Astrocyte (in vitro differentiated cells and primary cell): ENCODE measurements around the gene ZMIZ1. TPM values are rescaled to one million over a fixed set of nuclear protein-coding genes. Genes with fewer than 3 reads are reported as not detected.

Experiments
- DNase-seq: peaks from one replicate; pipeline ENCODE4 v3.0.0-alpha.2; 2010; ENCODE audit warnings: low read depth
- FAIRE-seq: peaks from 2 replicates; lab custom pipeline; 2011; peaks lifted over from hg19 to GRCh38; lab: Jason Lieb, UNC
- H2AFZ ChIP-seq: 2 replicates; pipeline ENCODE4 v1.6.0; 2012; ENCODE audit warnings: low read depth, low read length, inconsistent platforms
- H3K27ac ChIP-seq: 2 replicates; pipeline ENCODE4 v1.5.1; 2011; ENCODE audit warnings: low read depth, low read length, inconsistent platforms
- H3K27me3 ChIP-seq: 2 replicates; pipeline ENCODE4 v1.6.0; 2011; ENCODE audit warnings: low read length, inconsistent platforms; ENCODE audit not compliant: insufficient read depth
- H3K36me3 ChIP-seq: 2 replicates; pipeline ENCODE4 v1.5.1; 2011; ENCODE audit warnings: low read length, inconsistent platforms; ENCODE audit not compliant: insufficient read depth
- H3K4me1 ChIP-seq: 2 replicates; pipeline ENCODE4 v1.5.1; 2011; ENCODE audit warnings: low read length, inconsistent platforms; ENCODE audit not compliant: insufficient read depth
- H3K4me2 ChIP-seq: 2 replicates; pipeline ENCODE4 v1.6.0; 2012; ENCODE audit warnings: low read length, inconsistent platforms
- H3K4me3 ChIP-seq: 2 replicates; pipeline ENCODE4 v1.5.1; 2011; ENCODE audit warnings: low read depth, mild to moderate bottlenecking, low read length, inconsistent platforms; ENCODE audit not compliant: insufficient read depth
- H3K79me2 ChIP-seq: 2 replicates; pipeline ENCODE4 v1.6.0; 2012; ENCODE audit warnings: mild to moderate bottlenecking, low read length, inconsistent platforms; ENCODE audit not compliant: insufficient read depth
- H3K9ac ChIP-seq: 2 replicates; pipeline ENCODE4 v1.6.0; 2012; ENCODE audit warnings: mild to moderate bottlenecking, low read length, inconsistent platforms
- H3K9me3 ChIP-seq: 2 replicates; pipeline ENCODE4 v1.5.1; 2012; ENCODE audit warnings: low read depth, mild to moderate bottlenecking, low read length, inconsistent platforms; ENCODE audit not compliant: insufficient read depth
- H4K20me1 ChIP-seq: 2 replicates; pipeline ENCODE4 v1.6.0; 2012; ENCODE audit warnings: low read length, inconsistent platforms; ENCODE audit not compliant: insufficient read depth
- H3K27ac Mint-ChIP-seq: one replicate; pipeline ENCODE4 v1.8.0; 2021; ENCODE audit warnings: mild to moderate bottlenecking, mixed read lengths; ENCODE audit not compliant: unreplicated experiment
- H3K27me3 Mint-ChIP-seq: one replicate; pipeline ENCODE4 v1.8.0; 2021; ENCODE audit warnings: low read depth, mixed read lengths; ENCODE audit not compliant: unreplicated experiment
- H3K36me3 Mint-ChIP-seq: one replicate; pipeline ENCODE4 v1.8.0; 2021; ENCODE audit warnings: low read depth, mixed read lengths; ENCODE audit not compliant: unreplicated experiment
- H3K4me1 Mint-ChIP-seq: one replicate; pipeline ENCODE4 v1.8.0; 2021; ENCODE audit warnings: low read depth, mixed read lengths; ENCODE audit not compliant: unreplicated experiment
- H3K4me3 Mint-ChIP-seq: one replicate; pipeline ENCODE4 v1.8.0; 2021; ENCODE audit warnings: mild to moderate bottlenecking, moderate library complexity, mixed read lengths; ENCODE audit not compliant: unreplicated experiment
- H3K9me3 Mint-ChIP-seq: one replicate; pipeline ENCODE4 v1.8.0; 2021; ENCODE audit warnings: mild to moderate bottlenecking, mixed read lengths; ENCODE audit not compliant: unreplicated experiment
- CTCF ChIP-seq: IDR thresholded peaks from 2 replicates; pipeline ENCODE4 v1.5.1; 2011; ENCODE audit warnings: low read depth, mild to moderate bottlenecking, inconsistent platforms, low read length, moderate library complexity; ENCODE audit not compliant: insufficient read depth
- EZH2 ChIP-seq: IDR thresholded peaks from 2 replicates; pipeline ENCODE4 v1.6.1; 2012; ENCODE audit warnings: mild to moderate bottlenecking, low read length, inconsistent platforms; ENCODE audit not compliant: insufficient read depth
- total RNA-seq: library from RNA; stranded (reverse); gene quantifications from 2 replicates; pipeline ENCODE4 v1.2.1, GENCODE V29; 2021

Gene ZMIZ1
- total RNA-seq, 1 donor from 2014 or later: 45.5 TPM

GRCh38 chr10:79116801-79117723 lies 48.3 kb downstream of the ZMIZ1 start:
- Histone ChIP-seq H3K27ac (no peak overlapping the region), H3K4me1 (peaks cover 36% of the 10 kb centered on the region)
- peaks cover 44% of the 10 kb centered on the region for H3K4me1 Mint-ChIP-seq

GRCh38 chr10:79118286-79119202 lies 49.8 kb downstream of the ZMIZ1 start:
- FAIRE-seq (no peak), DNase-seq (no peak)
- no peaks in the 10 kb centered on the region for H3K27me3 ChIP-seq
- H4K20me1 ChIP-seq: peaks cover 100% of the 10 kb centered on the region
- H3K4me3 ChIP-seq: no peak overlapping the region
- Mint-ChIP-seq H3K4me1 (peaks cover 39% of the 10 kb centered on the region), H3K27me3 (no peaks in the 10 kb centered on the region), H3K4me3 (no peak overlapping the region), H3K36me3 (peaks cover 21% of the 10 kb centered on the region), H3K27ac (no peak overlapping the region), H3K9me3 (no peaks in the 10 kb centered on the region)
- no peak overlapping the region for H3K4me2 ChIP-seq
- H3K9ac ChIP-seq: no peak overlapping the region
- no peak overlapping the region for H3K27ac ChIP-seq
- H3K79me2 ChIP-seq: peaks cover 100% of the 10 kb centered on the region
- TF ChIP-seq CTCF (no peak), EZH2 (no peak)
- no peak overlapping the region for H2AFZ ChIP-seq
- peaks cover 26% of the 10 kb centered on the region for H3K4me1 ChIP-seq
- H3K9me3 ChIP-seq: no peaks in the 10 kb centered on the region
- H3K36me3 ChIP-seq: peaks cover 26% of the 10 kb centered on the region

More at GRCh38 chr10:79116801-79117723, 48.3 kb downstream of the ZMIZ1 start:
- Histone ChIP-seq H4K20me1 (peaks cover 98% of the 10 kb centered on the region), H3K9ac (no peak overlapping the region), H3K4me2 (no peak overlapping the region), H2AFZ (no peak overlapping the region), H3K36me3 (peaks cover 19% of the 10 kb centered on the region), H3K79me2 (peaks cover 100% of the 10 kb centered on the region), H3K9me3 (no peaks in the 10 kb centered on the region), H3K27me3 (no peaks in the 10 kb centered on the region), H3K4me3 (no peak overlapping the region)
- Mint-ChIP-seq H3K4me3 (no peak overlapping the region), H3K27ac (peak overlapping the region; percentile 35), H3K27me3 (no peaks in the 10 kb centered on the region), H3K9me3 (no peaks in the 10 kb centered on the region), H3K36me3 (peaks cover 18% of the 10 kb centered on the region)
- peak; percentile 48 for DNase-seq
- TF ChIP-seq CTCF (no peak), EZH2 (no peak)
- no peak for FAIRE-seq
